NCI-H1436 (cell line): ENCODE measurements around the gene MGME1.
"Not testable (repeated sequence)": the region's sequence is repeated elsewhere in the genome, so short reads cannot be mapped to it uniquely, and the experiment has no call there.

Experiments used
- DNase-seq: peaks from one replicate; lab custom pipeline; 2025; lab: John Stamatoyannopoulos, UW

MGME1 gene

DNA sequence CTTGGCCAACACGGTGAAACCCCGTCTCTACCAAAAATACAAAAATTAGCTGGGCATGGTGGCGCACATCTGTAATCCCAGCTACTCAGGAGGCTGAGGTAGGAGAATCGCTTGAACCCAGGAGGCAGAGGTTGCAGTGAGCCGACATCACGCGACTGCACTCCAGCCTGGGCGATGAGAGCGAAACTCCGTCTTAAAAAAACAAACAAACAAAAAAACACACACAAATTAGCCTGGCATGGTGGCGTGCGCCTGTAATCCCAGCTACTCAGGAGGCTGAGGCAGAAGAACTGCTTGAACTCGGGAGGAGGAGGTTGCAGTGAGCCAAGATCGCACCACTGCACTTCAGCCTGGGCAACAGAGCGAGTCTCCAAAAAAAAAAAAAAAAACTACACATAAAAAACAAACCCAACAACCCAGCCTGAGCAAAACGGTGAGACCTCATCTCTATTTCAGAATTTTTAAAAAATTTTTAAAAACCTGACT, 8.4 kb upstream of the MGME1 start:
- not testable (repeated sequence) for DNase-seq

DNA sequence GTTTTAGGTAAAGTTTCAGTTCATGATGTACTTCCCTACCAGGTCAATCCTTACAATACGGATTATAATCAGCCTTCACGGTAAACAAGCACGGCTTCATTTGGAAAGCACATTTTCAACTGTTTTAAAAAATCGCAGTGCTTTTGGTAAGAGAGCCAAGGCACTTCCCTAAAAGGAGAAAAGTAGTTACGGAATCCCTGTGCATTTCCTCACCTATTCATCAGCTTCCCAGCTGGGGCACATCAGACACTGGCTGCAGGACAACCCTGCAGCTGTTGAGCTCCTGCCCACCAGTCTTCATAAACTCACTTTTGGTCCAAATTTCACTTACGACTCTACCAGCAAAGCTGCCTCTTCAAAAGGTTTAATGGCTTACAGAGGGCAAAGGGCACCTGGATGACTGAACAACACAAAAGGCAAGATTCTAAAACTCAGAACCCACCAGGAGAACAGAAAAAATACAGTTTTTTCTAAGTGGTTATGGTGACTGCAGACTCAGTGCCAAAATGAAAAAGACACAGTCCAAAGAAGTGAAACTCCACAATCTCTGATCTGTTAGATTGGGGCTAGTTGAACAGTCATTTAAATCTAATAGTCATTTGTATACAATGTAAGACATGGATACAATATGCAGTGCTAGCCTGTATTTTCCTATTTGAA, 7.8 kb upstream of the MGME1 start:
- no peak for DNase-seq

DNA sequence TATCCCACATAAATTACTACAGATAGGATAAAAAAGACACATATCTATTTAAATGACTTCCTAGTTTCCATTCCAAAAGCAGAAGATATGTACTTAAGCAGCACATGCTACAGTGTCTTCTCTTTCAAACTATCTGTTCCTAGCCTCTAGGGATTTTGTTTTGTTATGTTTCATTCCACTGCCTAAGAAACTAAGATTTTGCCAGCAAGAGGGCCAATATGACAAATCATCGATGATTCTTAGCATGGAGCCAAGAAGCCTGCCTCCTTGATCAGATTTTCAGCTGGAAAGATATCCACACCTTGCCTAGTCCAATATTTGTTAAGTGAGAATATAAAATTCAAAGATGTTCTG, 7.3 kb upstream of the MGME1 start:
- no peak for DNase-seq

DNA sequence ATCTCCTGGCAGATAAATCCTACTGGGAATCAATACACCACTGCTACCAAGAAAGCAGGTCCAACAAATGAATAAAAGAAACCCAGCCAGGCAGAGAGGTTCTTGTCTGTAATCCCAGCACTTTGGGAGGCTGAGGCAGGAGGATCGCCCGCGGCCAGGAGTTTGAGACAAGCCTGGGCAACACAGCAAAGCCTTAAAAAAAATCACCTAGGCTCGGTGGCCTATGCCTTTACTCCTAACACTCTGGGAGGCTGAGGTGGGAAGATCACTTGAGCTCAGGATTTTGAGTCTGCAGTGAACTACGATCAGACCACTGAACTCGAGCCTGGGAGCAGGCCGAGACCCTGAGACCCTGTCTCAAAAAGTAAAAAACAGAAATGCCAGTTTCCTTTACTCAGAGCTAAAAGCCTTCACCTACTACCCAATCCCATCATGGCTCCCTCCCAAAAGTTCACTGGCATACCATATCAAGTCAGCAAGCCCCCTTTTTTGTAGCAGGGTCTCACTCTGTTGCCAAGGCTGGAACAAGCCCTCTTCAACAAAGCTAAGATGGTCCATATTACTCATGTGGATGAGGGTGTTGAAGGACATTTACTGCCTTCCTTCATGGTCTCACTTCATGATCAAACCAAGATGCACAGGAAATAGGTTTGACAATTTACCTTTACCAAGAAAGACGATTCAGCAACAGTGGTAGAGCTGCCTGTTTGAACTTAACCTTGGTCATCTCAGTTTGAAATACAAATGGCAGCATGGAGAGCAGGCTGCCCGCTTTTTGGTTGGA, 5.5 kb upstream of the MGME1 start:
- DNase-seq, result no peak

DNA sequence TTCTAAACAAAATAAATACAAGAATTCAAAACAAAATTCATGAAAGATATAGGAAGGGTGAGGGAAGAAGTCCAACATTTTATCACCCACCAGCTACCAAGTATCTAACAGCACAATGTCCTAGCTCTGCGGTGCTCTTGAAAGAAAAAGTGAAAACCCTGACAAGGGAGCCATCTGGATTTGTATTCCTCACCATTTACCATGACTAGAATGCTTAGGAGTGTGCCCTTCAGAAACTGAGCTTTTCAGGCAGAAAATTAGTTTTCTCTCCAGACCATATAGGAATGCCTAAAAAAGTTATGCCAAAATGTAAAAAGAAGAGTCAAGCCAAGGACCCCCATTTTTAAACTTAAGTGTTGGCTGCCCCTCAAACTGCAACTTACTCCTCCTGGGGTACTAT, 4.7 kb upstream of the MGME1 start:
- DNase-seq, result no peak

DNA sequence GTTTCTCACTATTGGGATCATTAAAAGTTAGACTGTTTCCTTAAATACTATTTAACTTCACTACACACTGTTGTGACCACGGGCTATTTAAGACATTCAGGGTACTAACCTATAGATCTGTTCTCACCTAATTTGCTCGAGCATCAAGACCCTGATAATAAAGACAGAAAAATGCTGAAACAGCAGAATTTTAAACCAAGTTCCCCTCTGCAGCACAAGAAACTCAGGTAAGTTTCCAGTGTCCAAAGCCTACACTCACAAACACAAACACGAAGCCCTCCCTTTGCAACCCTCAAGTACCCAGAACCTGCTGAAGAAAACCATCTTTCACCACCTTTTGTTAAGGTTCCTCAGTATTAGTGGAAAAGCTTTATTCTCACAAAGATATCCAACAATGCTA, 4.2 kb upstream of the MGME1 start:
- DNase-seq, result no peak

DNA sequence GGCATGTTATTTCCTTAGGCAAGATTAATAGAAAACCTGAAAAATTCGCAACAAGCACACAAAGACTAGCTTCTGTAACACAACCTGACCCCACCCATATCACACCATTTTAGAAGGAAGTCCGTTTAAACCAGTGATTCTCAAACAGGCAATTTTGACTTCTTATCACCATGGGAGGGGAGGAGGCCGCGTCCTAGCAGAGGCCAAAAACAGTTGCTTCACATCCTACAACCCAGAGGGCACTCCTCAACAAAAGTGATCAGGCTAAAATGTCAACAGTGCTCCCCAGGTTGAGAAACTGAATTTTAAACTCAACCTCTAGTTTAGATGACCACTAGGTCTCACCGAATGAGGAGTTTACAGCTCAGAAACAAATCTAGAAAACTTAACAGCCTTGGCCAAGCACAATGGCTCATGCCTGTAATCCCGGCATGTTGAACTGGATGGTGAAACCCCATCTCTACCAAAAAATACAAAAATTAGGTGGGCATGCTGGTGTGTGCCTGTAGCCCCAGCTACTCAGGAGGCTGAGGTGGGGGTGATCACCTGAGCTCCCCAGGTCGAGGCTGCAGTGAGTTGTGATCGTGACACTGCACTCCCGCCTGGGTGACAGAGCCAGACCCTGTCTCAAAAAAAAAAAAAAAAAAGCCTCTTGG, 3.6 kb upstream of the MGME1 start:
- no peak for DNase-seq

DNA sequence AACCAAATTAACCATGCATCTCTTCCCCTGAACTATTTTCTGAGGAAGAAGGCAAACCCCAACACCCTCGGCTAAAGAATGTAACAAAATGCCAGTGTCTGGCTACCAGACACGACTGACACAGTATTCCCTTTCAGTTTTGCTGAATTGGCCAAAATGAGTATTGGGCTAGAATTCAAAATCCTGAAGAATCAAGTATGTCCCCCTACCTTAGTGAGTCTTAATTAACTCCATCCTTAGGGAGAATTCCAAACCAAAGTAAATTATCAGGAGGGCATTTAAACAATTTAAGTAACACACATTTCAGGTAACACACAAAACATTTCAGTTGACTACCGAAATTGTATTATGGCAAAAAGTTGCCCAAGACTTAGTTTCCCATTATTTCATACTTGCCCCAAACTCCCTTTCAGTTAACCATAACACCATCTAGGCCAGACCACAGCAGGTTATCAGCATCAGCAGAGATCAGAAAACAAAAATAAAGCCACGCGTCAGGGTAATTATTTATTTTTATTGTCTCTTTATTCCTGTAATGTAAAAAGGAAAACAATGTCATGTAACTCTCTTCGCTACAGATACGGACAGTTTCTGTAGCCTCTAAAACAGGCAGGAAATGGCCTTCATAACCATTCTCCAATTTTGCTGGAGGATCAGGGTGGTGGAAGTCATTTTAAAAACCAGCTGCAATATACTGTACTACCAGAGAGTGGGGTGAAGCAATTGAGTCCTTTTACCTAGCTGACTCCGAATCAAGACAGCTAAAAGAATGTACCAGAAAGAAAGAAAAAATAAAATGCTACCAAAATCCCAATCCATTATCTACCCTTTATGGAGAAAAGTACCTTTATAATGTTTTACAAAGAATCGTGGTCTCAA, 2.1 kb upstream of the MGME1 start:
- DNase-seq, result no peak

DNA sequence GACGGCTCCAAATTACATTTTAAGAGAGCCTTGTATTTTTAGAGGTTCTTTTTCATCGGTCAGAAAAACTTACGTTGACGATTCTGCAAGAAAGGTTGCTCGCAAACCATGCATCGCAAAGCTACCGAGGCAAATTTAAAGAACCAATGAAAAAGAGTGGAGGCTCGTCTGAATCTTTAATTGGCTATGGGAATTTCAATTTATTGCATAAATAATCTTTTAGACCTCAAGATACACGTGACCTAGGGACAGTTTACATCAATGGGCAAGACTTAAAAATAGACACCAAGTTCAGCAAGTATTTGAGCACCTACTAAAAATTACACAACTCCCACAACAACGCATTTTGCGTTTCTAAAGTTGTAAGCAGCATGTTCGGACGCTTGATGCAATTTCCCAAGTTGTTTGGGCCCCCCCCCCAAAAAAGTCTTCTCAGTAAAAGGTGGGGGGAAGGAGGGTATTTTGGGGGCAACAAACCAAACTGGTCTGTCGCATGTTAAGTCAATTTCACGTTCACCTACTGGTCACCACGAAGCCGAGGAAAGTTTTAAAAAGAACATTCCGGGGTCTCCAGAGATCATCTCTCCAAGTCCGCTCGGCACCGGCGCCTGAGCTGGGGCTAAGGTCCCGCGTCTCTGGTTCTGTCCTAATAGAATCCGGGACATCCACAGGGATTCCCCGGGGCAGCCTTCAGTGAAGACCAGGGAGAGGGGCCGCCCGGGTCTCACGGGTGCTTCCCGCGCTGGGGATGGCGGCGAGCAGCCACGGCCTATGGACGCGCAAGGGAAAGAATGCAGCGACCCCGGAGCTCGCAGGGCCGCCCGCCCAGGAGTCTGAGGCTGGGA, 1.1 kb upstream of the MGME1 start:
- no peak for DNase-seq

DNA sequence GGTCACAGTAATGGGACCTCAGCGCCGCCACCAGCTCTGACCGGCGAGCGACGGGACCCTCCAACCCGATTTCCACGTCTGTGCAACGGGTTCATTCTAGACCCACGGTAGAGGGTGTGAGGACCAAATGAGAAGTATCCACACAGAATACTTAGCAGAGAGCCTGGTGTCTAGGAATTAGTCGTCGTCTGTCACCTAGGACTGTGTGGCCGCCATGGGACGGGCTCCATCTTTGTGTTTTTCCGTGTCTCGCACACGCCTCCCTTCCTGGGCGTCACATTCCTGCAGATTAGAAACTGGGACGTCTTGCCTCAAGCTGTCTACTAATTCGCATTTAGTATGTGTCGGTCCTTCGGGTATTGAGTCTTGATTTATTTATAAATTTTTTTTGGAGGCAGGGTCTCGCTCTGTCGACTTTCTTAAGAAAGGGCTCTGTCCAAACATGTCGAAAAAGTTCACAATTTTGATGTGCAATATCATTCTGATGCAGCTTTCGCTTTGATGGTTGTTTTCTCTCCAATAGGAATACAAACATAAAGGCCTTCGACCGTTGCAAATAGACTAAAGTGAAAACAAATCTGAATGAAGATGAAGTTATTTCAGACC, 563 bp downstream of the MGME1 start:
- DNase-seq, result no peak

DNA sequence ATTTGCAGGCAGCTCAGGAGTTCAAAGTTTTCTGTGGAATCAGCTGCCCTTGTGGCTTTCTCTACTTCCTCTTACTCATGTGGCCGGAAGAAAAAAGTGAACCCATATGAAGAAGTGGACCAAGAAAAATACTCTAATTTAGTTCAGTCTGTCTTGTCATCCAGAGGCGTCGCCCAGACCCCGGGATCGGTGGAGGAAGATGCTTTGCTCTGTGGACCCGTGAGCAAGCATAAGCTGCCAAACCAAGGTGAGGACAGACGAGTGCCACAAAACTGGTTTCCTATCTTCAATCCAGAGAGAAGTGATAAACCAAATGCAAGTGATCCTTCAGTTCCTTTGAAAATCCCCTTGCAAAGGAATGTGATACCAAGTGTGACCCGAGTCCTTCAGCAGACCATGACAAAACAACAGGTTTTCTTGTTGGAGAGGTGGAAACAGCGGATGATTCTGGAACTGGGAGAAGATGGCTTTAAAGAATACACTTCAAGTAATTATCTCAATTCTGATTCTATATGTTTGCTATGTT, 1.1 kb downstream of the MGME1 start:
- no peak for DNase-seq

DNA sequence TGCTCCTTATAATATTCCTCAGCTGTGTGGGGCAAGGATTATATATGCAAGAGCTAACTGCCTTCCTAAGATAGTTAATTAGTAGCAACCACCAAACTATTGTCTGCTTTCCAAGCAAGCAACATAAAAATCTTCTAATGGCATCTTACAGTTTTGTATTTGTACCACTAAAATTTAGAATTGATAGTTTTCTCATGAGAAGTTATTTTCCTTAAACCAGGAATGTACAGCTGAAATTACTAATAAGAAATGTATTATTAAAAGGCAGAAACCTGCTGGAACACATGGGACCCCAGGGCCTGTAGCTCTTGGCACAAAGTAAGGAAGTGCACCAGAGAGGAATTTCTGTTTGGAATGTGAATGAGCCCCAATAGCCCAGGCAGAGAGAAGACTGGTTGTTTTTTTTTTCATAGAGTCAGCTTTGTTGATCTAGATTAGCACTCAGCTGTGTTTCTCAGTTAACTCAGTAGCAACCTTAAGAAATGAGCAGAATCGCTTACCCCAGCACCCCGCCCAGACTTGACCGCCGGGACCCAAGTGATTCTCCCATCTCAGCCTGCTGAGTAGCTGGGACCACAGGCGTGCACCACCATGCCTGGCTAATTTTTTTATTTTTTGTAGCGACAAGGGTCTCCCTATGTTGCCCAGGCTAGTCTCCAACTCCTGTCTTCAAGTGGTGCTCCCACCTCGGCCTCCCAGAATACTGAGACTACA, 2.6 kb downstream of the MGME1 start:
- DNase-seq, result no peak

DNA sequence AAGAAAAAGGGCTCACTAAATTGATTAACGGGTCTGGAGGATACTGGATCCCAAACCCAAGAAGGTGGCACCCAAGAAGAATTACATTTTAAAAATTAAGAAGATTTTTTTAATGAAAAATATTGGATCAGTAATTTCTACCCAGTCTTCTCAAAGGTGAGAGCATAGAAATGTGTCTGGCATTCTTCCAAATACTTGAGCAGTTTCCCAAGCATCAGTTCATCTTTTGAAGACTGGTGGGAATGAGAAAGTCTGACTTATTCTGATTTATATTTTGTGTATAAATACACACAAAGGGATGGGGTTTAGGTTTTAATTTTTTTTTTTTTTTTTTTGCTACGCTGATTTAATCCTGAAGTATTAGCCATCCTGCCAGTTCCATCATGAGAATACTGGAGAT, 3.3 kb downstream of the MGME1 start:
- DNase-seq, result no peak

DNA sequence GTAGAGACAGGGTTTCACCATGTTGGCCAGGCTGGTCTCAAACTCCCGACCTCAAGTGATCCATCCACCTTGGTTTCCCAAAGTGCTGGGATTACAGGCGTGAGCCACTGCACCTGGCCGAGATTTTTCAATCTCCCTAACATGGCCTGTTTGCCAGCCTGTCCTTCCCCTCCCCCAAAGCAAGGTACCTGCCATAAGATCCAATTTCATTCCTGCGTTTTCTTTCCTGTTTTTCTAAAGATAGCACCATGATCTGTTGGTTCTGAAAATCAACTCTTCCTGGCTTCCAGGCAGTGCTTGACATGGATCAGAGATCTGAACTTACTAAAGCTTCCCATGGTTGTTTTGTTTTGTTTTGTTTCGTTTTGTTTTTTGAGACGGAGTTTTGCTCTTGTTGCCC, 7.5 kb downstream of the MGME1 start:
- DNase-seq, result no peak

DNA sequence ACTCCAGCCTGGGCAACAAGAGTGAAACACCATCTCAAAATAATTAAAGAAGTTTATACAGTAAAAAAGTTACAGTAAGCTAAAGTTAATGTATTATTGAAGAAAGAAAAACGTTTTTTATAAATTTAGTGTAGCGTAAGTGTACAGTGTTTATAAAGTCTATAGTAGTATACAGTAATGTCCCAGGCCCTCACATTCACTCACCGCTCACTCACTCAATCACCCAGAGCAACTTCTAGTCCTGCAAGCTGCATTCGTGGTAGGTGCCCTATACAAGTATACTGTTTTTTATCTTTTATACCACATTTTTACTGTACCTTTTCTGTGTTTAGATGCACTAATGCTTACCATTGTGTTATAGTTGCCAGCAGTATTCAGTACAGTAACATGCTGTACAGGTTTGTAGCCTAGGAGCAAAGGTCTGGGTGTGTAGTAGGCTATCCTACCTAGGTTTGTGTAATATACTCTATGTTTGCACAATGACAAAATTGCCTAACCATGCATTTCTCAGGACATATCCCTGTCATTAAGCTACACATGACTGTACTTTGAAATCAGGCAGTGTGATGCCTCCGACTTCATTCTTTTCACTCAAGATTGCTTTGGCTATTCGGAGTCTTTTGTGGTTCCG, 16.7 kb downstream of the MGME1 start:
- no peak for DNase-seq

DNA sequence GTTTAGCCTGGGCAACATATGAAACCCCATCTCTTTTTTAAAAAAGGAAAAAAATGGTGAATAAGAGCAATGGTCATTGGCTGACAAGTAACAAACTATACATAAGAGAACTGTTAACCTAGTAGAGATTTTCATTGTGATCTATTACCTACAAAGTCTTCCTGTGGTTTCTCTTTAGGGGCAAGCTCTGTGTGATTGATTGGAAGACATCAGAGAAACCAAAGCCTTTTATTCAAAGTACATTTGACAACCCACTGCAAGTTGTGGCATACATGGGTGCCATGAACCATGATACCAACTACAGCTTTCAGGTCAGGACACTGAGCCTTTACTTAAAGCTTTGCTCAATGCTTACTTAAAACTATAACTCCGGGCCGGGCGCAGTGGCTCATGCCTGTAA, 19.2 kb downstream of the MGME1 start:
- no peak for DNase-seq

DNA sequence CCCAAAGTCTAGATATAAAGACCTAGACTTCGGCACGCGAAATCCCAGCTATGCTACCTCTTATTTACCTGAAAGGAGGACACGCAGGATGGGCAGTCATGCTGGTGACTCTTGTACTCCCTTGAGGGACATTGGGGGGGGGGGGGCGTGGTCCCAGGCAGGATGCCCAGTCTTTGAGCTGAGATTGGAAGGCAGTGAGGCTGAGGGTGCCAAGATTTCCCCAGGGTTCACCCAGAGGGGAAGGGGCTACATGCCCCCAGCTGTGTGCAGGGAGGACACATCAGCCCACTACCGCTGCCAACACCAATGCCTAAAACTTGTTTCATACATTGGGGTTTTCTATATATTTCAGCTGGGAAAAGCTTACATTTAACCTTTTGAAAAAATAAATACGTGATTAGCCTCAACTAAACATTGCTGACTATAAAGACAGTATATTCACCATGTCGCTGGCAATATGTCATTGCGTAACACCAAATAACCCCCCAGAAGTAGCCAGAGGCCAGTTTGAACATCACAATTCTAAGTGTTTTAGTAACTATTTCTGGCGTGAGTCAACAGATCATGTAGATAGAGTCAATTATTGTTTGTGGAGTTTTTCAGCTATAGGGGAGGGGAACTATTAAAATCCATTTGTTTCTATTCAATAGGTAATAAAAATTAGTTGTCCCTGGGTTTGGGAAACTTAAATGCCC, 21.6 kb downstream of the MGME1 start:
- DNase-seq, result no peak

DNA sequence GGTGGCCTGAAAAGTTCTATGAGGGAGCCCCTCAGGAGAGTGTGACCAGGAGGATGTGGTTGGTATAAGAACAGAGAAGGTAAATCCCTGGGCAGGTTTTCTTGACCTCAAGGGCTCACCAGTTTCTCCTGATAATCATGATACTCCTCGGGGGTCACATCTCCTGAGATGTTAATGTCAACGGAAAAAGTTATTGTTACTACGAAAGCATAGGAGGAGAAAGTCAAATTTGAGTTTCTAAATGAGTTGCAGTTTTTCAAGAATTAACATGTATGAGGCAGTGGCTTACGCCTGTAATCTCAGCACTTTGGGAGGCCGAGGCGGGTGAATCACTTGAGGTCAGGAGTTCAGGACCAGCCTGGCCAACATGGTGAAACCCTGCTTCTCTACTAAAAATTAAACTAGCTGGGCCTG, 23.4 kb downstream of the MGME1 start:
- DNase-seq, result no peak
